ENCODE results near the gene BCAR3.

GRCh38 chr1:93687542-93687941 is 5.9 kb upstream of the BCAR3 start:
- TF ChIP-seq CTCF (IDR thresholded peaks at IDR 0.05) (no peak), POLR2A (IDR thresholded peaks at IDR 0.05; ENCODE audit: low read length) (no peak), SMC3 (IDR thresholded peaks at IDR 0.05) (no peak), REST (IDR thresholded peaks at IDR 0.05) (no peak)

Measured in A549 (cell line).